Liver (tissue), 9 donors: ENCODE data around the gene CTSW. TPM values are rescaled to one million over a fixed set of nuclear protein-coding genes. Genes with fewer than 3 reads are reported as not detected.

ENCODE experiments used
- DNase-seq: peaks from one replicate; pipeline ENCODE4 v3.0.0-alpha.2; 2017; ENCODE audit warnings: low spot score
- H3K27ac ChIP-seq, 2 donors: one replicate each; pipeline ENCODE4 v1.7.0; 2013; ENCODE audit warnings: inconsistent platforms in 2 of 2, low read length in 2 of 2, control low read depth in 1 of 2, low read depth in 1 of 2, mild to moderate bottlenecking in 1 of 2
- H3K27me3 ChIP-seq, 4 donors: one replicate each; pipeline versions ENCODE4 v1.6.1 to v1.7.0; 2013; ENCODE audit warnings: low read length in 3 of 4, inconsistent platforms in 1 of 4, mild to moderate bottlenecking in 1 of 4, moderate library complexity in 1 of 4; ENCODE audit not compliant: control insufficient read depth in 4 of 4, insufficient read depth in 4 of 4
- H3K36me3 ChIP-seq, 4 donors: one replicate each; pipeline versions ENCODE4 v1.6.1 to v1.7.0; 2013; ENCODE audit warnings: low read length in 3 of 4, mild to moderate bottlenecking in 3 of 4, low read depth in 1 of 4, moderate library complexity in 1 of 4; ENCODE audit not compliant: control insufficient read depth in 4 of 4, insufficient read depth in 3 of 4
- H3K4me1 ChIP-seq, 4 donors: one replicate each; pipeline versions ENCODE4 v1.6.1 to v1.7.0; 2013; ENCODE audit warnings: low read length in 3 of 4, mild to moderate bottlenecking in 3 of 4, moderate library complexity in 1 of 4; ENCODE audit not compliant: control insufficient read depth in 4 of 4, insufficient read depth in 4 of 4
- H3K4me3 ChIP-seq, 3 donors: one replicate each; pipeline versions ENCODE4 v1.6.1 to v1.7.0; 2013; ENCODE audit warnings: low read length in 3 of 3, control low read depth in 1 of 3, low read depth in 1 of 3, mild to moderate bottlenecking in 1 of 3
- H3K9ac ChIP-seq, 2 donors: one replicate each; pipeline ENCODE4 v1.7.0; 2013; ENCODE audit warnings: low read length in 2 of 2, mild to moderate bottlenecking in 2 of 2, moderate library complexity in 2 of 2, control low read depth in 1 of 2, low read depth in 1 of 2
- H3K9me3 ChIP-seq, 4 donors: one replicate each; pipeline versions ENCODE4 v1.6.1 to v1.7.0; 2013; ENCODE audit warnings: low read length in 3 of 4; ENCODE audit not compliant: control insufficient read depth in 4 of 4
- EGR1 ChIP-seq, 2 donors: IDR thresholded peaks; 2 replicates each; pipeline ENCODE4 v1.6.1; 2016 to 2018; ENCODE audit warnings: antibody characterized with exemption in 2 of 2, low read depth in 2 of 2
- FOXA1 ChIP-seq: IDR thresholded peaks from 2 replicates; pipeline ENCODE4 v1.6.1; 2016; ENCODE audit warnings: antibody characterized with exemption
- FOXA2 ChIP-seq: IDR thresholded peaks from 2 replicates; pipeline ENCODE4 v1.6.1; 2016; ENCODE audit warnings: antibody characterized with exemption
- GABPA ChIP-seq, 2 donors: IDR thresholded peaks in 1 of 2; conservative IDR thresholded peaks in 1 of 2; 2 replicates each; pipeline ENCODE4 v1.6.1; 2016; ENCODE audit warnings: antibody characterized with exemption in 2 of 2, mild to moderate bottlenecking in 1 of 2, moderate library complexity in 1 of 2
- HNF4A ChIP-seq, 2 donors: conservative IDR thresholded peaks; 2 replicates each; pipeline ENCODE4 v1.6.1; 2016; ENCODE audit warnings: antibody characterized with exemption in 2 of 2, mild to moderate bottlenecking in 2 of 2
- JUND ChIP-seq, 2 donors: IDR thresholded peaks; 2 replicates each; pipeline ENCODE4 v1.6.1; 2016; ENCODE audit warnings: antibody characterized with exemption in 2 of 2
- NR2F2 ChIP-seq: IDR thresholded peaks from 2 replicates; pipeline ENCODE4 v1.6.1; 2016; ENCODE audit warnings: antibody characterized with exemption
- RAD21 ChIP-seq, 2 donors: IDR thresholded peaks; 2 replicates each; pipeline ENCODE4 v1.6.1; 2016; ENCODE audit warnings: antibody characterized with exemption in 2 of 2, mild to moderate bottlenecking in 2 of 2
- RXRA ChIP-seq, 2 donors: IDR thresholded peaks; 2 replicates each; pipeline ENCODE4 v1.6.1; 2017 to 2018; ENCODE audit warnings: antibody characterized with exemption in 2 of 2, mild to moderate bottlenecking in 1 of 2
- SP1 ChIP-seq: IDR thresholded peaks from 2 replicates; pipeline ENCODE4 v1.6.1; 2018; ENCODE audit warnings: antibody characterized with exemption, mild to moderate bottlenecking
- TAF1 ChIP-seq: conservative IDR thresholded peaks from 2 replicates; pipeline ENCODE4 v1.6.1; 2016; ENCODE audit warnings: antibody characterized with exemption, mild to moderate bottlenecking
- YY1 ChIP-seq: IDR thresholded peaks from 2 replicates; pipeline ENCODE4 v1.6.1; 2016; ENCODE audit warnings: antibody characterized with exemption, mild to moderate bottlenecking
- WGBS: extraction: QIAGEN DNeasy Blood & Tissue Kit; methylation state at CpG from one replicate; pipeline ENCODE4 v1.1.7; 2013; 5-methylcytosine and 5-hydroxymethylcytosine counted together
- polyA plus RNA-seq, 2 donors: library from polyadenylated mRNA; stranded (reverse) in 1 of 2; unstranded in 1 of 2; fragments of 200-250 nt in 1 of 2; fragments of >200 nt in 1 of 2; fragmentation: Nextera tagmentation in 1 of 2; extraction: Ambion mirVana in 1 of 2; gene quantifications; one replicate each; pipeline versions ENCODE4 v1.2.1 to v1.2.3, GENCODE V29; 2013 to 2015
- total RNA-seq, 2 donors: library from RNA; depleted of rRNA; stranded (reverse); fragments of >200 nt; gene quantifications; one replicate each; pipeline ENCODE4 v1.2.3, GENCODE V29; 2014
- TF ChIP-seq, protein P1 (sequence below): fragments of 150-350 bp; IDR thresholded peaks from 2 replicates; pipeline ENCODE4 v1.5.1; 2017; ENCODE audit warnings: improper control_type of control experiment, low read depth, low read length; ENCODE audit not compliant: missing input control
- TF ChIP-seq, protein P2 (sequence below): IDR thresholded peaks from 2 replicates; pipeline ENCODE4 v1.6.1; 2016; ENCODE audit warnings: antibody characterized with exemption
- TF ChIP-seq, protein P3 (sequence below): IDR thresholded peaks from 2 replicates; pipeline ENCODE4 v1.6.1; 2016; ENCODE audit warnings: antibody characterized with exemption
- TF ChIP-seq, protein P4 (sequence below): IDR thresholded peaks from 2 replicates; pipeline ENCODE4 v1.6.1; 2016; ENCODE audit warnings: antibody characterized with exemption, mild to moderate bottlenecking
- donor health status: healthy.
- donor health status: healthy.
- donor health status: healthy.
- donor health status: healthy.
- donor health status: healthy.

The CTSW gene
- total and polyA plus RNA-seq, 4 donors = 1.3 to 2.9 (median 2.1) TPM

DNA sequence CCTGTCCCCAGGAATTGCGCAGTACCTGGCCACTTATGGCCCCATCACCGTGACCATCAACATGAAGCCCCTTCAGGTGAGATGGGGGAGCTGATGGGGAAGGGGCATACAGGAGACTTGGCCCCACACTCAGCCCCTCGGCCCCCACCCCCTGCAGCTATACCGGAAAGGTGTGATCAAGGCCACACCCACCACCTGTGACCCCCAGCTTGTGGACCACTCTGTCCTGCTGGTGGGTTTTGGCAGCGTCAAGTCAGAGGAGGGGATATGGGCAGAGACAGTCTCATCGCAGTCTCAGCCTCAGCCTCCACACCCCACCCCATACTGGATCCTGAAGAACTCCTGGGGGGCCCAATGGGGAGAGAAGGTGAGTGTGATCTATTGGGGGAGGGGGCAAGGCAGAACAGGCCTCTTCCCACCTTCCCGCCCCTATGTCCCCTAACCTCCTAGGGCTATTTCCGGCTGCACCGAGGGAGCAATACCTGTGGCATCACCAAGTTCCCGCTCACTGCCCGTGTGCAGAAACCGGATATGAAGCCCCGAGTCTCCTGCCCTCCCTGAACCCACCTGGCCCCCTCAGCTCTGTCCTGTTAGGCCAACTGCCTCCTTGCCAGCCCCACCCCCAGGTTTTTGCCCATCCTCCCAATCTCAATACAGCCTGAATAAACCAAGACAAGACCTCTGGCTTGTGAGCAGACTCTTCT lies 3.6 kb downstream of the CTSW start:
- H3K9ac ChIP-seq = no peak overlapping the region
- no peak overlapping the region for H3K4me3 ChIP-seq
- peaks cover 2 to 12% (median 3%) of the 10 kb centered on the region in 4 donors for H3K36me3 ChIP-seq
- WGBS = 94% methylated on average over 13 of the region's 13 CpGs
- no peak for DNase-seq
- peaks cover 5 to 19% (median 9%) of the 10 kb centered on the region in 4 donors for H3K4me1 ChIP-seq
- TF ChIP-seq JUND (IDR thresholded peaks at IDR 0.05) (no peak), NR2F2 (no peak), HNF4A (conservative IDR thresholded peaks at IDR 0.05) (no peak), TAF1 (no peak), RXRA (IDR thresholded peaks at IDR 0.05) (no peak)
- TF ChIP-seq, protein P1, sequence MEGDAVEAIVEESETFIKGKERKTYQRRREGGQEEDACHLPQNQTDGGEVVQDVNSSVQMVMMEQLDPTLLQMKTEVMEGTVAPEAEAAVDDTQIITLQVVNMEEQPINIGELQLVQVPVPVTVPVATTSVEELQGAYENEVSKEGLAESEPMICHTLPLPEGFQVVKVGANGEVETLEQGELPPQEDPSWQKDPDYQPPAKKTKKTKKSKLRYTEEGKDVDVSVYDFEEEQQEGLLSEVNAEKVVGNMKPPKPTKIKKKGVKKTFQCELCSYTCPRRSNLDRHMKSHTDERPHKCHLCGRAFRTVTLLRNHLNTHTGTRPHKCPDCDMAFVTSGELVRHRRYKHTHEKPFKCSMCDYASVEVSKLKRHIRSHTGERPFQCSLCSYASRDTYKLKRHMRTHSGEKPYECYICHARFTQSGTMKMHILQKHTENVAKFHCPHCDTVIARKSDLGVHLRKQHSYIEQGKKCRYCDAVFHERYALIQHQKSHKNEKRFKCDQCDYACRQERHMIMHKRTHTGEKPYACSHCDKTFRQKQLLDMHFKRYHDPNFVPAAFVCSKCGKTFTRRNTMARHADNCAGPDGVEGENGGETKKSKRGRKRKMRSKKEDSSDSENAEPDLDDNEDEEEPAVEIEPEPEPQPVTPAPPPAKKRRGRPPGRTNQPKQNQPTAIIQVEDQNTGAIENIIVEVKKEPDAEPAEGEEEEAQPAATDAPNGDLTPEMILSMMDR = no peak
- TF ChIP-seq, protein P2, sequence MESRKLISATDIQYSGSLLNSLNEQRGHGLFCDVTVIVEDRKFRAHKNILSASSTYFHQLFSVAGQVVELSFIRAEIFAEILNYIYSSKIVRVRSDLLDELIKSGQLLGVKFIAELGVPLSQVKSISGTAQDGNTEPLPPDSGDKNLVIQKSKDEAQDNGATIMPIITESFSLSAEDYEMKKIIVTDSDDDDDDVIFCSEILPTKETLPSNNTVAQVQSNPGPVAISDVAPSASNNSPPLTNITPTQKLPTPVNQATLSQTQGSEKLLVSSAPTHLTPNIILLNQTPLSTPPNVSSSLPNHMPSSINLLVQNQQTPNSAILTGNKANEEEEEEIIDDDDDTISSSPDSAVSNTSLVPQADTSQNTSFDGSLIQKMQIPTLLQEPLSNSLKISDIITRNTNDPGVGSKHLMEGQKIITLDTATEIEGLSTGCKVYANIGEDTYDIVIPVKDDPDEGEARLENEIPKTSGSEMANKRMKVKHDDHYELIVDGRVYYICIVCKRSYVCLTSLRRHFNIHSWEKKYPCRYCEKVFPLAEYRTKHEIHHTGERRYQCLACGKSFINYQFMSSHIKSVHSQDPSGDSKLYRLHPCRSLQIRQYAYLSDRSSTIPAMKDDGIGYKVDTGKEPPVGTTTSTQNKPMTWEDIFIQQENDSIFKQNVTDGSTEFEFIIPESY = no peak
- H3K27me3 ChIP-seq = no peaks in the 10 kb centered on the region
- H3K27ac ChIP-seq = no peak overlapping the region
- no peaks in the 10 kb centered on the region for H3K9me3 ChIP-seq

DNA sequence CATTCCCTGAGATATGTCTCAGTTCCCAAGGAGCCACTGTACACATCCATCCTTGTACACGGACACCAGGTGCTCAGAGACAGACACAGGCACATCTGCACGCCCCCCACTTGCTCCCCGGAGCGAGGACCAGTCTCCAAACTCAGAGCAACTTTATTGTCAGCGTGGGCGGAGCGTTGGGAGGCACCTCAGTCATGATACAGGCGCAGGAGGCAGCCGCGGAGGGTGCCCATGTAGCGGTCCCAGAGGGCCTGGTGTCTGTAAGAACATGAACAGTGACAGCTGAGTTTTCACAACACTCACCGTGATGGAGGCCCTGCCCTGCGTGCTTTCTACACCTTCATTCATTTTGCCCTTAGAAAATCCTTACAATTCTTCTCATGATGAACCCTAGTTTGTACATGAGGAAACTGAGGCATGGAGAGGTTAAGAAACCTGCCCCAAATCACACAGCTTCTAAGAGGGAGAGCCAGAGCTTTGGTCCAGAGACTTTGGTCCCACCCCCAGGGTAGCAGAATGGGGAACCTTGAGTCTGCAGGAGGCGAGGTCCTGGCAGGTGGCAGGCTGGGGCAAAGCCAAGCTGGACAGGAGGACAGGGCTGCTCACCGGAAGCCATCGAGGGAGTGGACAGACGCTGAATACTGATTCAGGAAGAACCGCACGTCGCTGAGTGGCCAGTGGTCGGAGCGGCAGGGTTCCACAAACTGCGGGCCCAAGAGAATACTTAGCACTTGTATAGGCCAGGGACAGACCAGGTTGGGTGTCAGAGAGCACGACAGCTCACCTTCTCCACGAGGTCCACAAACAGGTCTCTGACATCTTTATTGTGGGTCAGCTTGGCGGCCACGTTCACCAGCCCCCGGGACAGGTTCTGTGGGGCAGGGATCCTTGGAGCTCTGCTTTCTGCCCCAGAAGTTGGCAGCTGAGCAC lies 4.4 kb downstream of the CTSW start:
- Histone ChIP-seq H3K9me3 (no peaks in the 10 kb centered on the region), H3K27ac (no peak overlapping the region), H3K4me1 (peaks cover 5 to 25% (median 12%) of the 10 kb centered on the region in 4 donors), H3K27me3 (no peaks in the 10 kb centered on the region), H3K36me3 (peaks cover 2 to 12% (median 3%) of the 10 kb centered on the region in 4 donors), H3K9ac (no peak overlapping the region), H3K4me3 (no peak overlapping the region)
- TF ChIP-seq FOXA2 (no peak), FOXA1 (no peak), RXRA (IDR thresholded peaks at IDR 0.05) (no peak), GABPA (IDR thresholded peaks at IDR 0.05 in 1 of 2, conservative IDR thresholded peaks at IDR 0.05 in 1 of 2) (no peak), SP1 (no peak), EGR1 (IDR thresholded peaks at IDR 0.05; ENCODE audit: low read depth in 2 of 2) (no peak), YY1 (no peak), JUND (IDR thresholded peaks at IDR 0.05) (no peak), NR2F2 (no peak), RAD21 (IDR thresholded peaks at IDR 0.05) (no peak), TAF1 (no peak)
- TF ChIP-seq, protein P3, sequence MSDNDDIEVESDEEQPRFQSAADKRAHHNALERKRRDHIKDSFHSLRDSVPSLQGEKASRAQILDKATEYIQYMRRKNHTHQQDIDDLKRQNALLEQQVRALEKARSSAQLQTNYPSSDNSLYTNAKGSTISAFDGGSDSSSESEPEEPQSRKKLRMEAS = no peak
- TF ChIP-seq, protein P4, sequence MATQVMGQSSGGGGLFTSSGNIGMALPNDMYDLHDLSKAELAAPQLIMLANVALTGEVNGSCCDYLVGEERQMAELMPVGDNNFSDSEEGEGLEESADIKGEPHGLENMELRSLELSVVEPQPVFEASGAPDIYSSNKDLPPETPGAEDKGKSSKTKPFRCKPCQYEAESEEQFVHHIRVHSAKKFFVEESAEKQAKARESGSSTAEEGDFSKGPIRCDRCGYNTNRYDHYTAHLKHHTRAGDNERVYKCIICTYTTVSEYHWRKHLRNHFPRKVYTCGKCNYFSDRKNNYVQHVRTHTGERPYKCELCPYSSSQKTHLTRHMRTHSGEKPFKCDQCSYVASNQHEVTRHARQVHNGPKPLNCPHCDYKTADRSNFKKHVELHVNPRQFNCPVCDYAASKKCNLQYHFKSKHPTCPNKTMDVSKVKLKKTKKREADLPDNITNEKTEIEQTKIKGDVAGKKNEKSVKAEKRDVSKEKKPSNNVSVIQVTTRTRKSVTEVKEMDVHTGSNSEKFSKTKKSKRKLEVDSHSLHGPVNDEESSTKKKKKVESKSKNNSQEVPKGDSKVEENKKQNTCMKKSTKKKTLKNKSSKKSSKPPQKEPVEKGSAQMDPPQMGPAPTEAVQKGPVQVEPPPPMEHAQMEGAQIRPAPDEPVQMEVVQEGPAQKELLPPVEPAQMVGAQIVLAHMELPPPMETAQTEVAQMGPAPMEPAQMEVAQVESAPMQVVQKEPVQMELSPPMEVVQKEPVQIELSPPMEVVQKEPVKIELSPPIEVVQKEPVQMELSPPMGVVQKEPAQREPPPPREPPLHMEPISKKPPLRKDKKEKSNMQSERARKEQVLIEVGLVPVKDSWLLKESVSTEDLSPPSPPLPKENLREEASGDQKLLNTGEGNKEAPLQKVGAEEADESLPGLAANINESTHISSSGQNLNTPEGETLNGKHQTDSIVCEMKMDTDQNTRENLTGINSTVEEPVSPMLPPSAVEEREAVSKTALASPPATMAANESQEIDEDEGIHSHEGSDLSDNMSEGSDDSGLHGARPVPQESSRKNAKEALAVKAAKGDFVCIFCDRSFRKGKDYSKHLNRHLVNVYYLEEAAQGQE = no peak
- TF ChIP-seq, protein P1 = no peak
- no peak for DNase-seq
- WGBS = 87% methylated on average over 28 of the region's 28 CpGs
